ENCODE measurements around the gene CPSF4L.

Gene CPSF4L

DNA sequence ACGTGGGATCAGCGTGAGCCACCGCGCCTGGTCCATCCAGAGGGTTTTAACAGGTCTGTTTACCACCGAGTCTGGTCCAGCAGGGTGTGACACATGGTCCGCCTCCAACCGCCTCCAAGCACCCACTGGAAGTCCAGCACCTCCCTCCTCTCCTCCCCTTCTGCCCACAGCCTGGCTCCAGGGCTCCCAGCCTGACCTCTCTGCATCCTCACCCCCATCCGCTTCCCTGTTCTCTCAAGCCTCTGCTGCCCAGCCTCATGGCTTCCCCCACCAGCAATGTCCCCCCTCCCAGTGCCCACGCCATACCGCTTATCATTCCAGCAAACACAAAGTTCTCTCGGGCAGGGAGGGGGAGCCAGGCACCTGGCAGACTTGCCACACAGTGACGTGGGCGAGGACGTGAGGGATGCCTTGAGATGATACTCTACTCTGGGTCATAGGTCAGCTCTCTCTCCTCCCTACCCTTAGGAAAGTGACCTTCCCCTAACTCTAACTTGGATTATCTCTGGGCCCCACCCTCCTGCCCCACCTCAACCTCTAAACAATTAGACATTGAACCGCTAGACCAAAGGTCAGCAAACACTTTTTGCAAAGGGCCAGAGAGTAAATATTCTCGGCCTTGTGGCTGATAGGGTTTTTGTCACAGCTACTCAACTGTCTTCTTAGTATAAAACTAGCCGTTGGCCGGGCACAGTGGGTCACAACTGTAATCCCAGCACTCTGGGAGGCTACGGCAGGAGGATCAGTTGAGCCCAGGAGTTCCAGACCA is 27.0 kb upstream of the CPSF4L start:
- no peak overlapping the region for H3K4me3 ChIP-seq (ENCODE audit: extremely low read depth, insufficient read depth, low read length, poor library complexity, severe bottlenecking)
- peaks cover 24% of the 10 kb centered on the region for H3K36me3 ChIP-seq (ENCODE audit: control insufficient read depth, insufficient read depth, low read length)
- peaks cover 71% of the 10 kb centered on the region for H3K4me1 ChIP-seq (ENCODE audit: control insufficient read depth, insufficient read depth, low read length, poor library complexity, severe bottlenecking)
- H3K9me3 ChIP-seq (ENCODE audit: control insufficient read depth, low read length), result no peaks in the 10 kb centered on the region
- WGBS, 2 experiments (ENCODE audit: insufficient coverage in 2 of 2), result 86 to 90% methylated on average over 17 to 18 of the region's 19 CpGs
- no peak overlapping the region for H3K27ac ChIP-seq (ENCODE audit: low read depth, low read length, severe bottlenecking)

DNA sequence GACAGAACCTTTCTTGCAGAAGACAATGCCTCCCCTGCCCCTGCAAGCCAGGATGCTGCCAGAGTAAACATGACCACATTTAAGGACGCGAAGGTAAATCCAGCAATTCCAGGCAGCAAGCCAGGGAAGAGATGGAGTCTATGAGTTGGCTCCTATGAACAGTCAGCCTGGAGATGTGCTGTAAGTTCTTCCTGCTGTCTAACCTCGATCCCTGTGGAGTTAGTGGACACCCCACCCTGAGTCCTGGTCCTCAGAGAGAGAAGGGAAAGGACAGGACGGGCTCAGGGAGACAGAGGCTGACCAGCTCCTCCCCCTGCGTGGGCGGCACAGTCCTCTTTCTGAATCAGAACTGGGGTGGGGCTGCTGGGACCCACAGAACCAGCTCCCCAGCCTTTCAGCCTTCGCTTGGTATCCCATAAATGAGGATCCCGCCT is 25.2 kb upstream of the CPSF4L start:
- Histone ChIP-seq H3K4me3 (ENCODE audit: extremely low read depth, insufficient read depth, low read length, poor library complexity, severe bottlenecking) (no peak overlapping the region), H3K4me1 (ENCODE audit: control insufficient read depth, insufficient read depth, low read length, poor library complexity, severe bottlenecking) (peaks cover 60% of the 10 kb centered on the region), H3K36me3 (ENCODE audit: control insufficient read depth, insufficient read depth, low read length) (peaks cover 32% of the 10 kb centered on the region), H3K27ac (ENCODE audit: low read depth, low read length, severe bottlenecking) (no peak overlapping the region), H3K9me3 (ENCODE audit: control insufficient read depth, low read length) (no peaks in the 10 kb centered on the region)
- 88 to 89% methylated on average over 7 of the region's 8 CpGs for WGBS, 2 experiments (ENCODE audit: insufficient coverage in 2 of 2)

DNA sequence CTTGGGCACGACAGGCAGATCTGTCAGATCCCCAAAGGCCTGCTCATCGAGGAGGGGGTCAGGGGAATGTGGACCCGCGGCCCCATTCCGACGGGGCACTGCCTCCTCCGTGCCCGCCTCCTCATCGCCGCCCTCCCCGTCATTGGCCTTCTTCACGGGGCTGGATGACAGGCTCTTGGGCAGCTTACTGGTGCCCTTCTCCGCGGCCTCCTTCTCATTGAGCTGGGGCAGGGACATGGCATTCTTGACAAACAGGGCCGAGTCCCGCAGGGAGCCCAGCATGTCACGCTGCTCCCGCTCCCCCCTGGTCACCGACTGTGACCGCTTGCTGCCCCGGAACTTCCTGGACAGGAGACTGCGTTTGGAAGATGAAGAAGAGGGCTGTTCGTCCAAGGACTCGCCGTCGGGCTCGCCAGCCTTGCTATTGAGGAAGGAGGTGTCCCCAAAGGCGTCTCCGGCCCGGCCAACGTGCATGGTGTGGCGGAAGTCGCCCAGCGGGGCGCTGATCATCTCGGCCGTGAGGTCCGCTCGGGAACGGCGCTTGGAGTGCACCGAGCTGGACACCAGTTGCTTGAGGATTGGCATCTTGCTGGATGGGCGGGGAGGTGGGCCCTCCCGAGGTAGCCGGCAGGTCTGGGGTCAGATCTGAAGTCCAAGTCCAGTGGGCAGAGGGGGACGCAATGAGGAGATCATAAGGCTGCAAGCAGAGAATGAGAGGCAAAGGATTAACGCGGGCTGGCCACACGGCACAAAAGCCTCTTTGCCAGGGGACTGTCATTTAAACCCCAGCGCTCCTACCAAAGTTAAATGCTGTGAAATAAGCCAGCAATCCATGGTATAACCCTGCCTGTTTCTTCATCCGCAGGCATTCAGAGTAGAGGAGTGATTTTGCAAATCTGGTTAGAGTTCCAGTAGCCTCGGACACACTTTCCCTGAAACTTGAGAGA is 24.5 kb upstream of the CPSF4L start:
- WGBS, 2 experiments (ENCODE audit: insufficient coverage in 2 of 2), result 97% methylated on average over 42 to 52 of the region's 52 CpGs
- Histone ChIP-seq H3K4me3 (ENCODE audit: extremely low read depth, insufficient read depth, low read length, poor library complexity, severe bottlenecking) (no peak overlapping the region), H3K9me3 (ENCODE audit: control insufficient read depth, low read length) (no peaks in the 10 kb centered on the region), H3K36me3 (ENCODE audit: control insufficient read depth, insufficient read depth, low read length) (peaks cover 32% of the 10 kb centered on the region), H3K4me1 (ENCODE audit: control insufficient read depth, insufficient read depth, low read length, poor library complexity, severe bottlenecking) (peaks cover 53% of the 10 kb centered on the region), H3K27ac (ENCODE audit: low read depth, low read length, severe bottlenecking) (no peak overlapping the region)

DNA sequence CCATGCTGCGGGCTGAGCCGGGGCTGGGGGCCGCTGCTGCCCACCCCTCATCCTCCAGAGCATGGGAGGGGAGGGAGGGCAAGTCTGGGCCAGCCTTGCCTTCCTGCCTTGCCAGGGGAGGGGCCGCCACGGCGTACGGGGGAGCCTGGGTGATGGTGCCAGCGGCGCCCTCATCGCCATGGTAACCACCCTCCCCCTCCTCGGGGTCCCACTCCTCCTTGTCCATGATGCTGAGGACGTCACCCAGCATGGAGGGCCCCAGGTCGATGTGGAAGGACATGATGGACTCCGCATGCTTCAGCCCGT is 23.9 kb upstream of the CPSF4L start:
- Histone ChIP-seq H3K4me3 (ENCODE audit: extremely low read depth, insufficient read depth, low read length, poor library complexity, severe bottlenecking) (no peak overlapping the region), H3K36me3 (ENCODE audit: control insufficient read depth, insufficient read depth, low read length) (peaks cover 32% of the 10 kb centered on the region), H3K27ac (ENCODE audit: low read depth, low read length, severe bottlenecking) (peak overlapping the region; percentile 23), H3K9me3 (ENCODE audit: control insufficient read depth, low read length) (no peaks in the 10 kb centered on the region), H3K4me1 (ENCODE audit: control insufficient read depth, insufficient read depth, low read length, poor library complexity, severe bottlenecking) (peaks cover 46% of the 10 kb centered on the region)
- WGBS, 2 experiments (ENCODE audit: insufficient coverage in 2 of 2), result 92 to 97% methylated on average over 6 to 10 of the region's 15 CpGs

DNA sequence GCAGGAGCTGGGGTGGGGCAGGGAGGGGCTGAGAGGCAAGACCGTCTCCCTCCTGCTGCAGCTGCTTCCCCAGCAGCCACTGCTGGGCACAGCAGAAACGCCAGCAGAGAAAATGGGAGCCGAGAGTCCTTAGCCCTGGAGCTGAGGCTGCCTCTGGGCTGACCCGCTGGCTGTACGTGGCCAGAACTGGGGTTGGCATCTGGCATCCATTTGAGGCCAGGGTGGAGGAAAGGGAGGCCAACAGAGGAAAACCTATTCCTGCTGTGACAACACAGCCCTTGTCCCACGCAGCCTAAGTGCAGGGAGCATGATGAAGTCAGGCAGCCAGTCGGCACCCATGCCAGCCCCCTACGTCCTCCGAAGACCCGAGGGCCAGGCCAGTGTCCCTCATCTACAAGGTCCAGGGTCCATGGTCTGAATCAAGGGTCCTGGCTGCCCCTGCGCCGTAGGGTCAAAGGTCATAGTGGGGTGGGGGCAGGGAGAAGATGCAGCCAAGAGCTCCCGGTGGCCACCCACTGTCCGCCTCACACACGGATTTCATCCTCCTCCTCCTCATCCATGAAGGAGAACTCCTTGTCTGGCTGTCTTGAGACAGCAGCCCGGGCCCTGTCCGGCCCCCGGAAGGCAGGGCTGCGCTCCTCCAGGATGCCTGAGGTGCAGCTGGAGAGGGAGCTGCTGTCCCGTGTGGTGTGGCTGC is 23.4 kb upstream of the CPSF4L start:
- no peaks in the 10 kb centered on the region for H3K9me3 ChIP-seq (ENCODE audit: control insufficient read depth, low read length)
- peaks cover 32% of the 10 kb centered on the region for H3K36me3 ChIP-seq (ENCODE audit: control insufficient read depth, insufficient read depth, low read length)
- WGBS, 2 experiments (ENCODE audit: insufficient coverage in 2 of 2), result 89 to 90% methylated on average over 14 to 18 of the region's 20 CpGs
- H3K27ac ChIP-seq (ENCODE audit: low read depth, low read length, severe bottlenecking), result peak overlapping the region; percentile 76
- H3K4me1 ChIP-seq (ENCODE audit: control insufficient read depth, insufficient read depth, low read length, poor library complexity, severe bottlenecking), result peaks cover 41% of the 10 kb centered on the region
- no peak overlapping the region for H3K4me3 ChIP-seq (ENCODE audit: extremely low read depth, insufficient read depth, low read length, poor library complexity, severe bottlenecking)

DNA sequence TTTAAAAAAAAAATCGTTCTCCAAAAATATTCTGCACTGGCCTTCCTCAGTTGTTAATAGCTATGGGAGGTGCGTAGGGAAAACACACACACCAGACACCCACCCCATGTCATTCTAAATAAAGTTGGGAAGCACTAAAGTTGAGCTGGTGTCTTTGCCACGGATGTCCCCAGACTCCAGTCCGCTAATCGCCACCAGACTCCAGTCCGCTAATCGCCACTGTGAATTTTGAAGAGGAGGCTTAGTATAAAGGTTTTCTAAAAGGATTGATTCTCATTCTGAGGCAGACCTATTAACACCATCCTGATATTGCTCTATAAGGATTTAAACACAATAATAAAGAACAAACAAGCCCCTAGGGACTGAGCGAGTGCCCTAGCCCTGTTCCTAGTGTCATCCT is 22.7 kb upstream of the CPSF4L start:
- 86 to 100% methylated on average over 1 to 2 of the region's 8 CpGs for WGBS, 2 experiments (ENCODE audit: insufficient coverage in 2 of 2)
- Histone ChIP-seq H3K4me1 (ENCODE audit: control insufficient read depth, insufficient read depth, low read length, poor library complexity, severe bottlenecking) (peaks cover 37% of the 10 kb centered on the region), H3K27ac (ENCODE audit: low read depth, low read length, severe bottlenecking) (peak overlapping the region; percentile 76)

DNA sequence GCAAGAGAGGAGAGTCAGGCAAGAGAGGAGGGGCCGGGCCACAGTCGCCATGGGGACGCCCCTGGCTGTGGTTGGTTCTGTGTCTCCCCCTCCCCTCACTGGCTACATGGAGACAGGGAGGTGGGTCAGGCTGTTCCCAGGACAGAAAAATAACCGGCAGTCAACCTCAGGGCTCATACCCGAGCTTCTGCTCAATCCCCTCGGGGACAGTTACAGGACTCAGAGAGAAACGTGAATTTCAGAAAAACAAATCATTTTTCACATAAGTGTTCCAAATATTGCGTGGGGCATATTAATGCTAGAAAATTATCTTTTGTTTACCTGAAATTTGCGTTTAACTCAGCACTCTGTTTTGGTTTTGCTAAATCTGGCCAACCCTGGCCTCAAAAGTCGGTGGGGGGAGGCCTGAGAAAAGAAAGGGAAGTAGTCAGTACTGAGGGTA is 22.2 kb upstream of the CPSF4L start:
- 14 to 20% methylated on average over 7 to 8 of the region's 10 CpGs for WGBS, 2 experiments (ENCODE audit: insufficient coverage in 2 of 2)
- H3K9me3 ChIP-seq (ENCODE audit: control insufficient read depth, low read length), result no peaks in the 10 kb centered on the region
- H3K36me3 ChIP-seq (ENCODE audit: control insufficient read depth, insufficient read depth, low read length), result peaks cover 32% of the 10 kb centered on the region
- peaks cover 37% of the 10 kb centered on the region for H3K4me1 ChIP-seq (ENCODE audit: control insufficient read depth, insufficient read depth, low read length, poor library complexity, severe bottlenecking)
- H3K27ac ChIP-seq (ENCODE audit: low read depth, low read length, severe bottlenecking), result peak overlapping the region; percentile 76
- H3K4me3 ChIP-seq (ENCODE audit: extremely low read depth, insufficient read depth, low read length, poor library complexity, severe bottlenecking), result no peak overlapping the region

More for the DNA sequence above, 22.7 kb upstream of the CPSF4L start:
- Histone ChIP-seq H3K4me3 (ENCODE audit: extremely low read depth, insufficient read depth, low read length, poor library complexity, severe bottlenecking) (no peak overlapping the region), H3K36me3 (ENCODE audit: control insufficient read depth, insufficient read depth, low read length) (peaks cover 32% of the 10 kb centered on the region), H3K9me3 (ENCODE audit: control insufficient read depth, low read length) (no peaks in the 10 kb centered on the region)

DNA sequence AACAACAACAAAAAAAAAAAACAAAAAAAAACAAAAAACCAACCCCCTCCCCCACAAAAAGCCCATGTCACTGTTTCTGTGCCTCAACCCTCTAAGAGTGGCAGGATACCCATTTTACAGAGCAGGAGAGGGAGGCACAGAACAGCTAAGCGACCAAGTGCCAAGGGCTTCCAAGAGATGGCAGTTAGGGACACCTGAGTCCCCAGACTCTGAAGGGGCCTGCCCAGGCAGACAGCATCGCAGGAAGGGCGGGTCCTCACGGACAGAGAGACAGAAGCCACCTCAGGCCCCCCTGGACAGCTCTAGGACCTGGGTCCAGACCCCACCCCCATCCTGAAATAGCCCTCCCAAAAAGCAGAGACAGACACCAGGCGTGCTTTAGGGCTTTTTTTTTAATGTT is 21.6 kb upstream of the CPSF4L start:
- H3K36me3 ChIP-seq (ENCODE audit: control insufficient read depth, insufficient read depth, low read length), result peaks cover 32% of the 10 kb centered on the region
- H3K9me3 ChIP-seq (ENCODE audit: control insufficient read depth, low read length), result no peaks in the 10 kb centered on the region
- peak overlapping the region; percentile 76 for H3K27ac ChIP-seq (ENCODE audit: low read depth, low read length, severe bottlenecking)
- 96% methylated on average over 3 to 4 of the region's 5 CpGs for WGBS, 2 experiments (ENCODE audit: insufficient coverage in 2 of 2)
- no peak overlapping the region for H3K4me3 ChIP-seq (ENCODE audit: extremely low read depth, insufficient read depth, low read length, poor library complexity, severe bottlenecking)
- H3K4me1 ChIP-seq (ENCODE audit: control insufficient read depth, insufficient read depth, low read length, poor library complexity, severe bottlenecking), result peaks cover 37% of the 10 kb centered on the region

DNA sequence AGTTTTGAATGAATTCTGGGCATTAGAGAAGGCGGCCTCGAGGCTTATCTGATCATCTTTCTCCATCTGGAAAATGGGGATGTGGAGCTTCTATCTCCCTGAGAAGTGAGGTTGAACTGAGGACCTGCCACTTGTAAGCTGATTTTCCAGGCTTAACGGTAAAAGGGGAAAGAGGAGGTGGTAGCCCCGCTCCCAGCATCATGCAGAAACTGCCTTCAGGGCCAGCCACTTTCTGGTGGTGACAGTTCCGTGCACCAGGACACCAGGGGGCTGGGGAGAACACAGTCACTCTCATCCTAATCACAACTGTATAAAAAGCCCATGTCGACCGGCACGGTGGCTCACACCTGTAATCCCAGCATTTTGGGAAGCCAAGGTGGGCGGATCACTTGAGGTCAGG is 20.9 kb upstream of the CPSF4L start:
- H3K36me3 ChIP-seq (ENCODE audit: control insufficient read depth, insufficient read depth, low read length), result peaks cover 32% of the 10 kb centered on the region
- 94 to 97% methylated on average over 7 to 8 of the region's 9 CpGs for WGBS, 2 experiments (ENCODE audit: insufficient coverage in 2 of 2)
- H3K27ac ChIP-seq (ENCODE audit: low read depth, low read length, severe bottlenecking), result no peak overlapping the region
- no peak overlapping the region for H3K4me3 ChIP-seq (ENCODE audit: extremely low read depth, insufficient read depth, low read length, poor library complexity, severe bottlenecking)
- H3K9me3 ChIP-seq (ENCODE audit: control insufficient read depth, low read length), result no peaks in the 10 kb centered on the region
- peaks cover 37% of the 10 kb centered on the region for H3K4me1 ChIP-seq (ENCODE audit: control insufficient read depth, insufficient read depth, low read length, poor library complexity, severe bottlenecking)

DNA sequence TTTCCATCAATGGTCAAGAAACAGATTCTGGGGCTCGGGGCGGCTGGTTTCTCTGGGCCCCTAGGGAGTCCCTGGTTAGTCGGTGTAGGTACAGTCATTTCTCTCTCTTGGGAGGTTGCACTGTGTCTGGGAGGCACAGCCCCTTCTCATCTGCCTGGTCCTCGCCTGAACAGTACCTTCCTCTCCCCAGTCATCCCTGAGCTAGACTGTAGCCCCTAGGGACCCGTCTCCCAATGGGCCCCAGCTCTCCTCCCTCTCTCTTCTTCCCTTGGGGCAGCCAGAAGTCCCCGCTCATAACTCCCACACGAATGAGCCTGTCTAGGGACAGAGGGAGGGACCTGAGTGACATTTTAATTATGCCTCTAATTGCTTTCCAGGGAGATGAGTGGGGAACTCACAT is 20.2 kb upstream of the CPSF4L start:
- Histone ChIP-seq H3K9me3 (ENCODE audit: control insufficient read depth, low read length) (no peaks in the 10 kb centered on the region), H3K27ac (ENCODE audit: low read depth, low read length, severe bottlenecking) (no peak overlapping the region), H3K4me3 (ENCODE audit: extremely low read depth, insufficient read depth, low read length, poor library complexity, severe bottlenecking) (no peak overlapping the region), H3K36me3 (ENCODE audit: control insufficient read depth, insufficient read depth, low read length) (peaks cover 30% of the 10 kb centered on the region), H3K4me1 (ENCODE audit: control insufficient read depth, insufficient read depth, low read length, poor library complexity, severe bottlenecking) (peaks cover 33% of the 10 kb centered on the region)
- 97 to 100% methylated on average over 1 to 5 of the region's 7 CpGs for WGBS, 2 experiments (ENCODE audit: insufficient coverage in 2 of 2)

Data from mesodermal cell (in vitro differentiated cells).